M059J (cell line): Measurements from ENCODE around the gene PRSS33. TPM values are rescaled to one million over a fixed set of nuclear protein-coding genes. Genes with fewer than 3 reads are reported as not detected.

Experiments used
- DNase-seq: peaks from one replicate; pipeline ENCODE4 v3.0.0-alpha.2; 2012; ENCODE audit warnings: low read depth
- total RNA-seq: library from RNA; depleted of rRNA; stranded (reverse); fragments of >200 nt; shearing (Covaris generic); gene quantifications from 2 replicates; pipeline ENCODE4 v1.2.3, GENCODE V29; 2014

PRSS33 gene
- total RNA-seq, 1 experiment from 2014 or later = not detected

DNA sequence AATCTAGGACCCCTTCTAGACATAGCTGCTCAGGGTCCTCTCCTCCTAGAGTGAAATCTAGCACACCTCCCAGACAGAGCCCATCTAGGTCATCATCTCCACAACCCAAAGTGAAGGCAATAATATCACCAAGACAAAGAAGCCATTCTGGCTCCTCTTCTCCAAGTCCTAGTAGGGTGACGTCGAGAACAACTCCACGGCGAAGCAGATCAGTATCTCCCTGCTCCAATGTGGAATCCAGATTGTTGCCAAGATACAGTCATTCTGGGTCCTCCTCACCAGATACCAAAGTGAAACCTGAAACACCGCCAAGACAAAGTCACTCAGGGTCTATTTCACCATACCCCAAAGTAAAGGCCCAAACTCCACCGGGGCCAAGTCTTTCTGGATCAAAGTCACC, 24.2 kb downstream of the PRSS33 start:
- no peak for DNase-seq

DNA sequence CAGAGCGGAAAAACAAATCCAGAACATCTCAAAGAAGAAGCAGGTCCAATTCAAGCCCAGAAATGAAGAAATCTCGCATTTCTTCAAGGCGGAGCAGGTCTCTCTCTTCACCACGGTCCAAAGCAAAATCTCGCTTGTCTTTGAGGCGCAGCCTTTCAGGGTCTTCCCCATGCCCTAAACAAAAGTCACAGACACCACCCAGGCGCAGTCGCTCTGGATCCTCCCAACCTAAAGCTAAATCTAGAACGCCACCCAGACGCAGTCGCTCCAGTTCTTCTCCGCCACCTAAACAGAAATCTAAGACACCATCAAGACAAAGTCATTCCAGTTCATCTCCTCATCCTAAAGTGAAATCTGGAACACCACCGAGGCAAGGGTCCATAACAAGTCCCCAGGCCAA, 24.6 kb downstream of the PRSS33 start:
- no peak for DNase-seq

DNA sequence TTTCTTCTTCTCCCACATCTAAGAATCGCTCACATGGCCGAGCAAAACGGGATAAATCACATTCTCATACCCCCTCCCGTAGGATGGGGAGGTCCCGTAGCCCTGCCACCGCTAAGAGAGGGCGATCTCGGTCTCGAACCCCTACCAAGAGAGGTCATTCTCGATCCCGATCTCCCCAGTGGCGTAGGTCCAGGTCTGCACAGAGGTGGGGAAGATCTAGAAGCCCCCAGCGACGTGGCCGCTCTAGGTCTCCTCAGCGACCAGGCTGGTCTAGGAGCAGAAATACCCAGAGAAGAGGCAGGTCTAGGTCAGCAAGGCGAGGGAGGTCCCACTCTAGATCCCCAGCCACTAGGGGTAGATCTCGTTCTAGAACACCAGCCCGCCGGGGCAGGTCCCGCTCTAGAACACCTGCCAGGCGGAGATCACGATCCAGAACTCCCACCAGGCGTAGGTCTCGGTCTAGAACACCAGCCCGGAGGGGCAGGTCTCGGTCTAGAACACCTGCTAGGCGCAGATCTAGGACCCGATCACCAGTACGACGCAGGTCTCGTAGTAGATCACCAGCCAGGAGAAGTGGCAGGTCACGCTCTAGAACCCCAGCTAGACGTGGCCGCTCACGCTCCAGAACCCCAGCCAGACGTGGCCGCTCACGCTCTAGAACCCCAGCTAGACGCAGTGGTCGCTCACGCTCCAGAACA, 25.3 kb downstream of the PRSS33 start:
- no peak for DNase-seq

DNA sequence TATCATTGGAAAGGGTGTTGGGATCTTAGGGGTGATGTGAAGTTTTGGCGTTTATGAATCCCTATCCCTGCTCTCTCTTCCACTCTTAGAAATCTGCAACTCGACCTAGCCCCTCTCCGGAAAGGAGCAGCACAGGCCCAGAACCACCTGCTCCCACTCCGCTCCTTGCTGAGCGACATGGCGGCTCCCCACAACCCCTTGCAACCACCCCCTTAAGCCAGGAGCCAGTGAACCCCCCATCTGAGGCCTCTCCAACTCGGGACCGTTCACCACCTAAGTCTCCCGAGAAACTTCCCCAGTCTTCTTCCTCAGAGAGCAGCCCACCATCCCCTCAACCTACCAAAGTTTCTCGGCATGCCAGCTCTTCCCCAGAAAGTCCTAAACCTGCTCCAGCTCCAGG, 25.9 kb downstream of the PRSS33 start:
- no peak for DNase-seq

DNA sequence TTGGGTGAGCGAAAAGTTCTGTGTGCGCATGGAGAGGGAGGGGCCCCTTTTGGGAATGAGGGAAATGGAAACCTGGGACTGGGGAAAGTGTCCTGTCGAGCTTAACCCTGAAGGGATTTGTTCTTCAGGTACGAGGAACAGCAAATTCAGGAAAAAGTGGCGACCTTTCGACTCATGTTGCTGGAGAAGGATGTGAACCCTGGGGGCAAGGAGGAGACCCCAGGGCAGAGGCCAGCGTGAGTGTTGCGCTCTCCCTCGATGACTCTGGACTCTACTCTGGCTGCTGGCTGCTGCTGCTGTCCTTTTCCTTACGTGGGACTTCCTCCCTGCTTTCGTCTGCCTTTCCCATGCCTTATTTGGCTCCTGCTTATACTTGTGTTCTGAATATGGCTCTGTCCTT, 30.0 kb downstream of the PRSS33 start:
- DNase-seq = no peak

DNA sequence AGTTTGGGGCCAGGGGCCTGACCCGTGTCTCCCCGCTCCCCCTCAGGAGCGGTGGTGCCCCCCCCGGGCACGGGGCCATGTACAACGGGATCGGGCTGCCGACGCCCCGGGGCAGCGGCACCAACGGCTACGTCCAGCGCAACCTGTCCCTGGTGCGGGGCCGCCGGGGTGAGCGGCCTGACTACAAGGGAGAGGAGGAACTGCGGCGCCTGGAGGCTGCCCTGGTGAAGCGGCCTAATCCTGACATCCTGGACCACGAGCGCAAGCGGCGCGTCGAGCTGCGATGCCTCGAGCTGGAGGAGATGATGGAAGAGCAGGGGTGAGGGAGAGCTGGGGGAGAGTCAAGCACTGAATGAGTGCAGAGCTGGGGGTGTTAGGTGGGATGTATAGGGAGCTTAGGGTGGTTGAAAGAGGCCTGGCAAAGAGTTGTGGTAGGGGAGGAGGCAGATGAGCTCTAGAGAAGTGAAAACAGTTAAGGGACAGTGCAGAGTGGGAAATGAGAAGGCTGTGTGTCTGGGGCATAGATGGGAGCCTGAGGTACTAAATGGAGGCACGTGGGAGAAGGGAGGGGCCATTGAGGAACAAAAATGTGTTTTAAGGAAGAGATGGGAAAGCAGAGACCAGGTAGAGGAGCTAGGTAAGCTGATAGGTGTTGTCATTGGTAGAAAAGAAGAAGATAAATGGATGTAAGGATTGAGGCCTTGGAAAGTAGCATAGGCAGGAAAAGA, 30.9 kb downstream of the PRSS33 start:
- DNase-seq = no peak

DNA sequence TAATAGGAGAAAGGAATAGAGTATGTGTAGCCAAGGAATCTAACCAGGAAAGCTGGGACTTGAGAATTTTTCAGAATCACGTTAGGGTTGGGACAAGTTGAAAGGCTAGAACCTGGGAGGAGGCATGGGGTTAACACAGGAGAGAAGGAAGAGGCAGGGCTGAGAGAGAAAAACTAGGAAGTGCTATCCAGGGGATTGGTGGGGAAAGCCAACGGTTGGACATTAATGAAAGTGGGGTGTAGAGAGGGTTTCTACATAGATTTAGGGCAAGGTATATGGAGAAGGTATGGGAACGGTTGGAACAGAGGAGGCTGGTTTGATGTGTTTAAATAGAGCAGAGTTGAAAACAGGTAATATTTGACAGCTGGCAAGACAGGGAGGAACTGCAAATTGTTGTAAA, 32.2 kb downstream of the PRSS33 start:
- DNase-seq = no peak

DNA sequence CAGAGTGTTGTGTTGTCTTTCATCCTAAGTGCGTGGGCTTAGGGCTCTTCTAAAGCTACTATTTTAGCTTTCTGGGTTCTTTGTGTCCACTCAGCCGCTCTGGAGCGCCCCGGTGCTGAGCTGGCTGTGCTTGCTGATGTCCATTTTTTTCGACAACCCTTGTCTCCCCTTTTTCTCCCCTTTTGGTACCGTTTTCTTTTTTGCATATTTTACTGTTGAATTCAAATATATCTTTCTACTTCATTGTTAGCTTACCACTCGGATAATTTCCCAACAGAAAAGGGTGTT, 33.7 kb downstream of the PRSS33 start:
- no peak for DNase-seq

DNA sequence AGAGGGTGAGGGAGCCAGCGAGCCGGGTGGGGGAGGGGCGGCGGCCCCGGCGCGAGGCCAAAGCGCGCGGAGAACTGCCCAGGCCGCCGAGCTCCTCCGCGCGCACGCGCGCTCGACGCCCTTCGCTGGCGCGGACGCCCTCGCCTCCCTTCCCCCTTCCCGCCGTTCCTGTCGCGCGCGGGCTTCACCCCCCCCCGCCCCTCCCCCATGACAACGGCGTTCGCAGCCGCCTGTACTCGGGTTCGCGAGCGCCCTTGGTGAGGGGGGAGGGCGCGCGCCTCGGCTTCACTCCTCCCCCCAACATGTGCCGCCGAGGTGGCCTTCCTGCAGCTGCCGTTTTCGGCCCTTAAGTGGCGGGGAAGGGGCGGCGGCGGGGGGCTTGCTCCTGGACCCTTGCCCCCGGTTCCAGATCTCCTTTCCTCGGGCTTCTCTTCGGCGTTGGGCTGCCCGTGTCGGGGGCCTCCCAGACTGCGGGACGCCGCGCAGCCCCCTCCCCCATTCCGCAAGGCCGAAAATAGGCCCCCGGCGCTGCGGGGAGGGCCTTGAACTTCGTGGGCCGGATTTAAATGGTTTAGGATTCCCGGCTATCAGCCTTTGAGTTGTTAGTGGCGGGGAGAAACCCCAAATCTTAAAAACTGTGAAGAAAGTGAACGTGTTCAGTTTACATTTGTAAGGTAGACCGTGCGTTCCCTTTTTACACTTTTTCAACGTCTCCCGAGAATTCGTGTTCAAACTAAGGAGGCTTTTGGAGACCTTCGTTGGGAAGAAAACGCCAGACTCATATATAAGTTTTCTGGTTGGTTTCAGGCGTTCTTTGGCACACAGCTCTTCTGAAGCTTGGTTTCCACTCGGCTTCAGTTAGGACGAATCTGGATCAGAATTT, 34.3 kb downstream of the PRSS33 start:
- DNase-seq = peak; percentile 72

DNA sequence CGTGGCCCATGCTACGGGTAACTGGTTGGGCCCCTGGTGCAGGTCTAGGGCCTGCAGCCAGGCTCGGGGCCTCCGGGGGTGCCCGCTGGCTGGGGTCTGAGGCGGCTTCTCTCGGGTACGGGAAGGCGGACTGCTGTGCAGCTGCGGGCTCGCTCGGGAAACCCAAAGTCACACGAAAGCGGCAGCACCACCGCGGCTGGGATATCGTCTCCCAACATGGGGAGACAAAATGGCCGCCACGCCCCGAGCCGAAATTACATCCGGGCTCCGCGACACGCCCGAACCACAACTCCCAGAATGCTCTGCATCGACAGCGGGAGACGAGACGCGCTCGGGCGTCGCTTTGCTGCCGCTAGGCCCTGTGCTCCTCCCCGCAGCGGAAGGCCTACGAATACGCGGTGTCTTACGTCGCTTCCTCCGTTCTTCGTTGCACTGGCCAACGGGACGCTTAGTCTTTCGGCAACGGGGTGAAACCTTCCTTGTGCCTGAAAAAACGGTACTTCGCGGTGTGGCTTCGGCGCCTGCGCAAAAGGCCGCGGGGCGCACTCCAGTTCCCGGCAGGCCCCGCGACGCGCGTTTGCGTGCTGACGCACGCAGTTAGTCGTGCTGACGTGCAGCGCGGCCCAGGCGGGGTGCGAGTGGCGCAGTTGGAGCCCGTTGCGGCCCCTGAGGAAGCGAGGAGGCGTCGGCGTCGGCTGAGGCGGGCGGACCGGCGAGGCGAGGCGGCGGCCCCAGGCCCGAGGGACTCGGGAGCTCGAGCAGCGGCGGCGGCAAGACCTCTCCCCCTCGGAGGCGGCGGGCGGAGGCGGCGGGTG, 35.1 kb downstream of the PRSS33 start, which contains the start of gene SRRM2:
TSS of gene SRRM2 (plus strand) at position 604 of the 815 bp plus-strand sequence. CDS start 3,727 bp downstream, outside the sequence.
- DNase-seq = peak; percentile 92

DNA sequence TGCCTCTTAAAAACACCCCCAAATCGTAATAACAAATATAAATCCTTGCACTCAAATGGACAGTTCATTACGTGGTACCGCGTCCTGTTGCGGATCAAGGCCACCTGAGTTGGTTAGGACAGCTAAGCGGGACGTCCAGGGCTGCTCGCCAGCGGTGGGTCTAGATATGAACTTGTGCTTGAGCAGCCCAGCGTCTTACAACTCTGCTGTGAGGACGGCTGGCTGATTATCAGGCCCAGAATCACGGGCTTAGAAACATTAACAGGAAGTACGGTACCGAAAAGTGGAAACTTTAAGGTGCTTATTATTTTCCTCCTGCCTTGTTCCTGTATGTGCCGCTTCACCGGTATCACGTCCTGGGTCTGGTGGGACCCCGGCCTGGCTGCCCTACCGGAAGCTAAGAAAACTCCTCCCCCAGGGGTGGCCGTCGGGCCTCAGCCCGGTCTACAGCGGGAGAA, 35.8 kb downstream of the PRSS33 start:
- no peak for DNase-seq

DNA sequence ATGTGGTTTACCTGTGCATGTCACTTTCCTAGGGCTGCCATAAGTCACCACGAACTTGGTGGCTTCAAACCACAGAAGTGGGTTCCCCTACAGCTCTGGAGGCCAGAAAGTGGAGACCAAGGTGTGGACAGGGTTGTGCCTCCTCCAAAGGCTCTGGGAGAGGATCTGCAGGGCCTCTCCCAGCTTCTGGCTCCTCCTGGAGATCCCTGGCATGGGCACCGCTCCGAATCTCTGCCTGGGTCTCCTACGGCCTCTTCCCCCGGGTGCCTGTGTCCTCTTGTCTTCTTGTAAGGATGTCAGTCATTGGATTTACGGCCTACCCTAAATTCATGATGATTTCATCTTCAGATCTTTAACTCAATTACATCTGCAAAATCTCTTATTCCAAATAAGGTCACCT, 37.4 kb downstream of the PRSS33 start:
- DNase-seq = no peak

DNA sequence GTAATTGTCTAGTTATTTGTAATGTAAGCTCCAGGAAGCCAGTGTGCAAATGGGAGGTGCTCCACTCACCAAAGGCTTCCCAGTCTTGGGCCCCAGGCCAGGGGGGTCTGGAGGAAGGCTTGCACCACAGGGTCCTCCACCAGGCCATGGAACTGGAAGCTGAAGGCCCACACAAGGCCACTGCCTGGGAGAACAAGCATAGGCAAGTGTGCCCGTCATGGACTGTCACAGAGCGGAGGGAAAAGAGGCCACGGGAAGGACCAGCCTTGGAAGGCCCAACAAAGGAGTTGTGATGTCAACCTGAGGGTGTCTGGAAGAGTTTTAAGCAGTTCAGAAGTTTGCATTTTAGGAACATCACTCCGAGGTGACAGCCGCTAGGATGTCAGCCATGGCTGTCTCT, 37.9 kb downstream of the PRSS33 start:
- no peak for DNase-seq

DNA sequence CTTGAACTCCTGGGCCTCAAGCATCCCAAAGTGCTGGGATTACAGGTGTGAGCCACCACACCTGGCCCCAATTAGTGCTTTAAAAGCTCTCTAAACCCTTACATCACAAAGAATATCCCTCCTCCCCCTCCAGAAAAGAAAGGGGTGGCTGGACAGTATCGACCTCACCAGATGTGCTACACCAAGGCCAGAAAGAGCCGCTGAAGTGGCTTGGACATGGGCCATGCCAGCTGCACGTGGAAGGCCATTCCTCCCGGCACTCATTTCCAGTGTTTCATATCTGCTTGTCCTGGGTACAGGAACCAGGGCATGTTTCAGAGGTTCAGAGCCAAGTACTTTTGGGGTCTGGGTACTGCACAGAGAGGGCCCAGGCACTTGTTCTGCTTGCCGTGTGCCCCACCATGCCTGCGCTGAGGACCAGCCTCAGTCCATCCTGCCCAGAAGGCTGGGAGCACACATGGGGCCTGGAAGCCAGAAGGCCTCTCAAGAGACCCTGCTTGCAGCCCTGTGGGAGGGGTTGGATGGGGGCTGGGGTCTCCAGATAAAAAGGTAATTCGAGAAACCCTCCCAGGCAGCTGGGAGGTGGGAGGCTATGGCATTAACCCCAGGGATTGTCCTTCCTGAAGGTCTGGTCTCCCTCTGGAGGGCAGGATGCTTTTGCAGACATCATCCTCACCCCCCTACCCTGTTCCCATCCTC, 38.5 kb downstream of the PRSS33 start:
- no peak for DNase-seq

DNA sequence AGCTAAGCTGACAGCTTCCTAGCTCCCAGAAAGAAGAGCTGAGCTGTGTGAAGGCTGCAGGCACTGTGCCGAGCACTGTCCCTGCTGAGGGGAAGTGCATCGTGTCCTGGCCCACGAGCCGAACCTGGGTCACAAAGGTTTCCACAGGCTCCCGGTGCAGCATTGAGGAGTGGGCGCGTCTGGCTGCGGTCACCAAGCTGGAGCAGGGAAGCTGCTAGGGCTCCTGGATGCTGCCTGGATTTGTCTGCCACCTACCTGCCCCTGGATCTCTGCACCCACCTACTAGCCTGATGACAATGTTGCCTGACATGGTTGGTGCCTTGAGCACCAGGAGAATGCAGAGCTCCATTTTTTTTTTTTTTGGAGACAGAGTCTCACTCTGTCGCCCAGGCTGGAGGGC, 41.4 kb downstream of the PRSS33 start:
- no peak for DNase-seq

DNA sequence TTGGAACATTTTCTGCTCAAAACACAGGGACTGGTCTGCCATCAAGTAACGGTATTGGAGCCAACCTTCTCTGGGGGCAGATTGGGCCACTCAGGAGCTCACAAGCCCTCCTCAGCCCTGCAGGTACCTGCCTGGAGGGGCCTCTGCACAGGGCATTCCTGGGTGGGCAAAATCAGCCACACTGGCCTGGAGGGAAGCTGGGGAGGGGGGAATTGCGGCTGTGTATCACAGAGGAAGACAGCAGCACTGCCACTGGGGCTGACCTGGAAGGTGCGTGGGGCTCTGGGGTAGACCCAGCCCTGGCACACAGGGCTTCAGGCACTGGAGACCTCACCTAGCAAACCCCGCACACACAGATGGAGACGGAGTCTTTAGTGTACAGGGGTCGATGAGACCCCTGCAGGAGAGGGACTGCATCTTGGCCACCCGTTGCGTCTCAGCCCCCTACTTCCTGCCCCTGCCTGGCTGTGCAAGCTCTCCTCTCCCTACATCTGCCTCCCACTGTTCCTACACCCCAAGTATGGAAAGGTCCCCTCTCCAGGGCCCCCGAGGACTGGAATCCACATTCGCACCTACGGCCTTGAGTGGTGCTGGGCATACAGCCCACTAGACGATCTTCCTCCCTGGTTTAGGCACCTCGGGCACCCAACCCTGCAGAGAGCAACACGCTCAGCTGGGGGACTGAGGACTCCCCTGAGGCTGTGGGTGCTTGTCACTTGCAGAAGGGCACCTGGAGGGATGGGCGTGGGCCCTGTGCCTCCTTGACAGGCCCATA, 42.1 kb downstream of the PRSS33 start:
- no peak for DNase-seq

DNA sequence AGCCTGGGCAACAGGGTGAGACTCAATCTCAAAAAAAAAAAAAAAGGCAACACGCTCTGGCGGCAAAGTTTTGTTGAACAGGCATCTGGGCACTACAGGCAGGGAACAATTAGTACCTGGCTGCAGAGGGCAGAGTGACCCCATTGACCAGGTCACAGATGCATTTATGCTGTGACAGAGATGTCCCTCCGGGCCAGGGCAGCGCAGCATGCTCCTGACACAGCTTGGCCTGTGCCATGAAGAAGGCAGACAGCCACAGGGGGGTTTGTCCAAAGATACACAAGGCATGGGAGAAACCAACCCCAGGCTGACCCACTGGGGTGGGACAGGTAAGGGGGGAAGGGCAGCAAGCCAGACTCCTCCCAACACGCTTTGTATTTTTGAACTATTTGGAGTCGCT, 42.6 kb downstream of the PRSS33 start:
- no peak for DNase-seq

DNA sequence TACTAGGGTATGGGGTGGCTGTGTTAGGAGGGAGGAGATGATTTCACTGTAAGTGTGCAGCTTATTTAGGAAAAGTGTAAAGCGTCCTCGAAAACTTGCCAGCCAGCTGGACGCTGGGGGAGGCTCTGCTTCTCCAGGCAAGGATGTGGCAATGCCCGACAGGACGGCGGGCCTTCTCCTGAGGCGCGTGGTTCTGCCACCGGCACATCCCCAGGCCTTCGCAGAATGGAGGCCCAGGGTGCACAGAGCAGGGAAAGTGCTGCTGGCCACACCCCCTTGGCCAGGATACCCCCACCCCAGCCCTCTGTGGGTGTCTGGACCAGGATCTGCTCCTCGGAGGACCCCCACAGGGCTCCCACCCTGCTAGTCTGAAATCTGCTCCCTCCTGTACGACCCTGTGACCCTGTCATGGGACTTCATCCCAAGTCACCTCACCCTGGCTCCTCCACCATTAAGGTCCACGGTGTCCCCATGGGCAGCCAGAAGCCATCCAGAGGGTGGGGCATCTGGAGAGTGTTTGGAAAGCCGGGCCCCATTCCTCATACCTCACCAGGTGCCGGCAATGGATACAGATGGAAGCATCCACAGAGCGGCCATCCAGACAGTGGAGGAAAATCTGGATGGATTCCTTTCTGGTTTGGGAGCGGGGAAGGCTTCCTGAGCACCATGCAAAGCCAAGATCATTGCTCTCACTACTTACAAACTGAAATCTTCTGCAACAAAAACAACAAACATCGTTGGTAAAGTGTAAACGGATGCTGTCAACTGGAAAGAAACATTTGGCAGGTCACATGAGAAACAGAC, 44.2 kb downstream of the PRSS33 start:
- DNase-seq = no peak

DNA sequence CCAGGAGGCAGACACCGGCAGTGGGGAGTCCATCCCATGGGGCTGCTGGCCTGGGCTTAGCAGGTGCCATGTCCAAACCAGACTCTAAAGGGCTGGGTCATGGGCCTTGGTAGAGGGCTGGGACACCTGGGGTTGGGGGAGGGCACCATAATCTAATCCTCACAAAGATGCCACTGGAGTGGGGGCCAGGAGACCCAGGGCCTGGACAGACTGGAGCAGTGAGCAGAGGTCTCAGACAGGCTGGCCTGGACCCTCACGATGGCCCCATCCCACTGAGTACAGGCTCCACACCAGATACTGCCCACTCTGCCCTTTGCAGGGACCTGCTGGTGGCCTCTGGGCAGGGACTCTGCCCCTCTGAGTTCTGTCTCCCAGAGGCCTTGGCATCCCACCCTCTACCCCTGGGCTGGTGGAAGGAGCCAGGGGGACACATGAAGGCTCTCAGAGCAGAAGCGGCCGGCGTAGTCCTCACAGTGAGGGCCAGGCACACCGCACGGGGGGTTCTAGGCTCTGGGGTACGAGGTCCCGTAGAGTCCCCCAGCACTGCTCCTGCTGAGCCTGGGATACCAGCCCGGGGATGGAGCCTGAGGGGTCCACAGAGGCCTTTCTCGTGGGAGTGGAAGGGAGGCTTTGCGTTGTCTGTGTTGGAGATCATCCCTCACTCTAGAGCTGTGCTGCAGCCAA, 44.9 kb downstream of the PRSS33 start:
- DNase-seq = no peak
